ENCODE measurements around the gene TBX19.

DNA sequence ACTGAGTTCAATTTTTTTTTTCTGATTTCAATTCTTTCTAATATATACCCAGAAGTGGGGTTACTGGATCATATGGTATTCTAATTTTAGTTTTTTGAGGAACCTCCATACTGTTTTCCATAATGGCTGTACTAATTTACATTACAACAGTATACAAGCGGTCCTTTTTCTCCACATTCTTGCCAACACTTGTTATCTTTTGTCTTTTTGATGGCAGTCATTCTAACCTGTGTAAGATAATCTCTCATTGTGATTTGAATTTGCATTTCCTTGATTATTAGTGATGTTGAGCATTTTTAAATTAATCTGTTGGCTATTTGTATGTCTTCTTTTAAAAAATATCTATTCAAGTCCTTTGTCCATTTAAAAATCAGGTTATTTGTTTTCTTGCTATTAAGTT lies 21.1 kb upstream of the TBX19 start:
- TF ChIP-seq, protein P1, sequence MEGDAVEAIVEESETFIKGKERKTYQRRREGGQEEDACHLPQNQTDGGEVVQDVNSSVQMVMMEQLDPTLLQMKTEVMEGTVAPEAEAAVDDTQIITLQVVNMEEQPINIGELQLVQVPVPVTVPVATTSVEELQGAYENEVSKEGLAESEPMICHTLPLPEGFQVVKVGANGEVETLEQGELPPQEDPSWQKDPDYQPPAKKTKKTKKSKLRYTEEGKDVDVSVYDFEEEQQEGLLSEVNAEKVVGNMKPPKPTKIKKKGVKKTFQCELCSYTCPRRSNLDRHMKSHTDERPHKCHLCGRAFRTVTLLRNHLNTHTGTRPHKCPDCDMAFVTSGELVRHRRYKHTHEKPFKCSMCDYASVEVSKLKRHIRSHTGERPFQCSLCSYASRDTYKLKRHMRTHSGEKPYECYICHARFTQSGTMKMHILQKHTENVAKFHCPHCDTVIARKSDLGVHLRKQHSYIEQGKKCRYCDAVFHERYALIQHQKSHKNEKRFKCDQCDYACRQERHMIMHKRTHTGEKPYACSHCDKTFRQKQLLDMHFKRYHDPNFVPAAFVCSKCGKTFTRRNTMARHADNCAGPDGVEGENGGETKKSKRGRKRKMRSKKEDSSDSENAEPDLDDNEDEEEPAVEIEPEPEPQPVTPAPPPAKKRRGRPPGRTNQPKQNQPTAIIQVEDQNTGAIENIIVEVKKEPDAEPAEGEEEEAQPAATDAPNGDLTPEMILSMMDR (IDR thresholded peaks at IDR 0.05), result no peak
- TF ChIP-seq POLR2A (IDR thresholded peaks at IDR 0.05), result no peak
